GM18868 (cell line): ENCODE measurements around the gene CELSR1.
"Not testable (repeated sequence)": the region's sequence is repeated elsewhere in the genome, so short reads cannot be mapped to it uniquely, and the experiment has no call there.

ENCODE experiments used
- ATAC-seq: cut with Tn5 transposase; IDR thresholded peaks from one replicate; pipeline ENCODE4 v1.9.1; 2021; ENCODE audit warnings: mild to moderate bottlenecking, moderate library complexity; ENCODE audit not compliant: unreplicated experiment

Gene CELSR1

DNA sequence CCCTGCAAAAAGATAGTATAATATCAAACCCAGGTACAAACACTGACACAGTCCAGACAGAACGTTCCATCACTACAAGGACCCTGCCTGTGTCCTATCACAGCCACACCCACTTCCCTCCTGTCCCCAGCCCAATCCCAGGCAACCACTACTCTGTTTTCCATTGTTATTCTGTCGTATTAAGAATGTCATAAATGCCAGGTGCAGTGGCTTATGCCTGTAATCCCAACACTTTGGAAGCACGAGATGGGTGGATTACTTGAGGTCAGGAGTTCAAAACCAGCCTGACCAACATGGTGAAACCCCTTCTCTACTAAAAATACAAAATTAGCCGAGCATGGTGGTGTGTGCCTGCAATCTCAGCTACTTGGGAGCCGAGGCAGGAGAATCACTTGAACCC lies 112.9 kb downstream of the CELSR1 start:
- ATAC-seq = no peak

- no peak for ATAC-seq
These were observed 114.5 kb downstream of the CELSR1 start for GRCh38 chr22:46422896-46423295.

GRCh38 chr22:46421267-46421666 lies 116.2 kb downstream of the CELSR1 start:
- no peak for ATAC-seq

DNA sequence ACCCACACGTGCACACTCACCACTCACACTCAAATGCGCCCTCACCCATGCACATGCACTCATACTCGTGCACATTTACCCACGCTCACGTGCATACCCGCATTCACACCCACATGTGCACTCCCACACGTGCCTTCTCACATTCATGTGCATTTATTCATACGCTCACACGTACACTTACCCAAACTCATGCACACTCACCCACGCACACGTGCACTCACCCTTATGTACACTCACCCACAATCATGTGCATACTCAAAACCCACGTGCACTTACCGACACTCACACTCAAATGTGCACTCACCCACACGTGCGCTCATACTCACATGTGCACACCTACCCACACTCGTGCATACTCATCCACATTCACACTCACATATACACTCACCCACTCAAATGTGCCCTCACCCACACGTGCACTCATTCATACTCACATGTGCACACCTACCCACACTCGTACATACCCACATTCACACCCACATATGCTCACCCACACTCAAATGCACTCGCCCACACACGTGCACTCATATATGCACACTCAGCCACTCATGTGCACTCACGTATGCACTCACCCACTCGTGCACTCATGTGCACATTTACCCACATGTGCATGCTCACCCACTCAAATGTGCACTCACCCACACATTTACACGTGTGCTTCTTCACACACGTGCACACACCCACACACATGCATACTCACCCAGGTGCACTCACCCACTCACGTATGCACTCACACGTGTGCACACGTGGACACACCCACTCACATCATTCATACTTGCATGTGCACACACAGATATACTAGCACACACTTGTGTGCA lies 117.5 kb downstream of the CELSR1 start:
- no peak for ATAC-seq

DNA sequence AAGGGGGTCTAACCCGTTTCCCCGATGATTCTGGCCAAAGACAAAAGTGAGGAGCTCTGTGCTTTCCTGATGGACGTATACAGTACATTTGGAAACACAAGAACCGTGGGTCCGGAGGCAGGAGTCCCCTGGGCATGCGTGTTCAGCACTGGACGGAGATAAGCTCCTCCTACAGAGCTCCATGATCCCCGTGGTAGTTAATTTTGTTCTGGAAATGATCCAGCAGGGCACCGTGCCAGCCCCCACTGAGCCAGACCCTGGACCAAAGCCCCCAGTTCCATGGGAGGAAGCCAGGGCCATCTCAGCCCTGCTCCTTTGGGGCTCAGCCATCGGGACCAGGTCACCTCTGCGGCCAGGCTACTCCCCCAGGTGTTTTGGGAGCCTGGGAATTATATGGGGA lies 118.6 kb downstream of the CELSR1 start:
- no peak for ATAC-seq

GRCh38 chr22:46417769-46418168 lies 119.7 kb downstream of the CELSR1 start:
- ATAC-seq = no peak

GRCh38 chr22:46416891-46417580 lies 120.4 kb downstream of the CELSR1 start:
- ATAC-seq = no peak

GRCh38 chr22:46416520-46416871 lies 120.9 kb downstream of the CELSR1 start:
- no peak for ATAC-seq

- no peak for ATAC-seq
These were observed 121.5 kb downstream of the CELSR1 start for GRCh38 chr22:46415776-46416519.

DNA sequence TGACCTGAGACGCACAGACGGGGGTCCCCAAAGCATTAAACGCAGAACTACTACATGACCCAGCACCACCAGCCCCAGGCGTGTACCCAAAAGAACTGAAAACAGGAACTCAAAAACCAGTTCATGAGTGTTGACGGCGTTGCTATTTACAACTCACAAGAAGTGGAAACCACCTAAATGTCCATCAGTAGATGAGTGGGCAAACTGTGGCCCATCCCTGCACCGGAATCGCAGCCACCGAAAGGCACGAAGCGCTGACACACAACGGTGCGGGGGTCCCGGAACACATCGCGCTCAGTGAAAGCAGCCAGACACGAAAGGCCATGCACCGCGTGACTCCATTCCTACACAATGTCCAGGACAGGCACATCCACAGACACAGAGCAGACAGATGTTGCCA lies 122.7 kb downstream of the CELSR1 start:
- no peak for ATAC-seq

DNA sequence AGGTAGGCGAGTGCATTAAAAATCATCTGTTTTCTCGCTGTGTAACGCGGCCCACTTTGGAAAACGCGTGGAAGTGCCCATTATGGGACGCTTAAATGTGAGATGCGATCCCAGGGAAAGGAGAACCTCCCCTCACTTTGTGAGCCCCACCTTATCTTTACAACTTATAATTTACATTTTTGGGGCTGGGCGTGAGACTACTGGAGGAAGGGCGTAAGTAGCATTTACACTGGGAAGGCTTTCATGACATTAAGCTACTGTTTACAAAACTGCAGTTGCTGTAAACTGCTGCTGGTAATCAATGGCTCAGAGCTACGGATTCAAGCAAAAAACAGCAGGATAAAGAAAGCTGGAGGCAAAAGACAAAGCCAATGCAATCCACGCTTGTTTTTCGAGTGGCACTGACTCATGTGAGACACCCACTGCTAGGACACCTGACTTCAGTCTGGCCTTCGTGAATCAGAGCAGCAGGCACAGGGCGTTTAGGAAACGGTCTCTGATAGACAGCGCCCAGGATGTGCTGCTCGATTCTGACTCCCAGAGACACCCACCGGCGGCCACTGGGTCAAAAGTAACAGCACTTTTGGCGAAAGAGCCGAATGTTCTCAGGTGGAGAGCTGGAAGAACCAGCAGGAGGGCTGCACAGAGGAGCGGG lies 123.6 kb downstream of the CELSR1 start:
- ATAC-seq = no peak

DNA sequence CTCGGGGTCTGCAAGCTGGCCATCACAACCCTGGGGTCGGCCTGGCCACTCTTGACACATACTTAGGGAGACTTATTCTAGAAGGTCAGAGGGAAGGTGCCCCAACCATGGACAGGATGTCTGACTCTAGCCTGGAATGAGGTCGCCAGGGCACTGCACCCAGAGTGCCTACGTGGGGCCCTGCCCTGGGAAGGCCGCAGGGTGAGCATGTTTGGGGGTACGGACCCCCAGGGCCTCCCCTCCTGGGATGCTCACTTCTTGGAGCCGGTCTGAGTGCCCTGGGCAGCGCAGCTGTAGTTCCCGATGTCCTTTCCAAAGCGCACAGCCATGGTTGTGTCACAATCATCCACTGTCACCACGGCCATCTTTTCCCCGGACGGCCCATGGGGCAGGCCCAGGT lies 126.1 kb downstream of the CELSR1 start:
- ATAC-seq = no peak

- ATAC-seq = no peak
These were observed 127.1 kb downstream of the CELSR1 start for GRCh38 chr22:46410291-46410808.

GRCh38 chr22:46409631-46410210 lies 127.7 kb downstream of the CELSR1 start:
- no peak for ATAC-seq

DNA sequence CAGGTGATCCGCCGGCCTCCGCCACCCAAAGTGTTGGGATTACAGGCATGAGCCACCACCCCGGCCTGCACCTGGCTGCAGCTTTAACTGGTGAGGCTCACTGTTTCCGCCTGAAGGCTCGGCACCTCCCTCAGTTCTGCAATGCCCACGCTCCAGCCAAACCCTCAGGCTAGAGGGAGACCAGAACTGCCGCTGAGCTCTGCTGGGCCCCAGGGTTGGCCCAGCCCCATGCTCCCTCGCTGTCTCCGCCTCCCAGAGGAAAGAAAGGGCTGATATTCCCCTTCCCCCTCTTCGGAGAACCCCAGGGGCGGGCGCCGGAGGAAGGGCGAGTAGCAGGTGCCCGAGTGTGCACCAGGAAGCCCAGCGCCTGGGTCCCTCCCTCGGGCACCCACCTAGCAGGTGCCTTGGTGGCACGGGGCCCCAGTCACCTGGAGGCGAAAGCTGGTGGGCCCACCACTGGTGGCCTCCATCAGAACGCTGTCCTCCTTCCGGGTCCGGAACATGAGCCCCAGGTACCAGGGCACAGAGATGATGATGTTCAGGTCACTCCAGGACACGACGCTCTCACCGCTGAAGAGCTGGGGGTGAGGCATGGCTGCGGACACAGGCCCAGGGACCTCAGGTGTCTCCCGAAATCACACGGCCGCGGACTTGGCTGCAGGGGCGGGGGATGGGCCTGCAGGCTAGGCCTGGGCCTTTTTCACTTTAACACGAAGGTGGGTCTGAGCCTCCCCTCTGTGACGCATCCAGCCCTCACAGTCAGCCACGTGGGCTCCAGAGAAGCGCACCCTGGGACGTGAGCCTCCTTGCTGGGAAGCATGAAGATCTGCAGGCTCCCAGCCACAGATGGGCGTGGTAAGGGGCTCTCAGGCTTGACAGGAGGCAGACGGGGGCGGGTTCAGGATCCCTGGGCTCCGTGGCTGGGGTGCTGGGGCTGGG lies 128.6 kb downstream of the CELSR1 start:
- no peak for ATAC-seq

DNA sequence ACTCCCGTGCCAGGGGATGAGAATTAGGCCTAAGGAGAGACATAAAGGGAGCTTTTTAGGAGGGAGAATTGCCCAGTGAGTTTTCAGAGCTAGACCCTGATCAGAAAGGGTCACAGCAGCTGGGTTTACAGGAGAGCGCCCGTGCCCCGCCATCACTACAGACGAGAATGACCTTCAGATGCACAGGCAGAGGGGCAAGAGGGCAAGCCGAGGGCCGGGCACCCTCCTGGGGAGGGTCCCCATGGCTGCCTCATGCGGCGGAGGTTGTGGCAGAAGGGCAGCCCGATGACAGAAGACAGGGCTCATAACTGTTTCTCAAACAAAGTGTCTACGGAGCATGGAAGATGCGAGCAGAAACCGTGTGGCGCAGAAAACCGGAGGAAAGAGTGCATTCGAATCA lies 129.7 kb downstream of the CELSR1 start:
- ATAC-seq = no peak

GRCh38 chr22:46406791-46407190 lies 130.6 kb downstream of the CELSR1 start:
- ATAC-seq = no peak

GRCh38 chr22:46406349-46406748 lies 131.1 kb downstream of the CELSR1 start:
- no peak for ATAC-seq

- no peak for ATAC-seq
These were observed 131.5 kb downstream of the CELSR1 start for GRCh38 chr22:46405901-46406300.

- ATAC-seq = not testable (repeated sequence)
These were observed 133.5 kb downstream of the CELSR1 start for GRCh38 chr22:46403880-46404279.
